ENCODE data around the gene CSNK1G2.

CSNK1G2 gene

DNA sequence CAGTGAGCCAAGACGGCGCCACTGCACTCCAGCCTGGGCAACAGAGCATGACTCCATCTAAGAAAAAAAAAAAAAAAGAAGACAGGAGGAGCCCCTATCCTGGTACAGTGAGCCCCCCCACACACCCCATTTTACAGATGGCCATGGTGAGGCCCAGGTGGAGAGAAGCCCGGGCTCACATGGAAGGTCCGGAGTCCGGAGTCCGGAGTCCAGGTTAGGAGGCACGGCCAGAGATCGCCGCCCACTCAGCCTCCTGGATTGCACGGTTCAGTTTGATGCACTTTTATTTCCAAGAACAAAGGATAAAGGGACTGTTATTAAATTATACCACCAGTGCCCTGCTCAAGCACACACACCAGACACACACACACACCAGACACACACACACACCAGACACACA is 85.8 kb downstream of the CSNK1G2 start:
- no peak for DNase-seq

DNA sequence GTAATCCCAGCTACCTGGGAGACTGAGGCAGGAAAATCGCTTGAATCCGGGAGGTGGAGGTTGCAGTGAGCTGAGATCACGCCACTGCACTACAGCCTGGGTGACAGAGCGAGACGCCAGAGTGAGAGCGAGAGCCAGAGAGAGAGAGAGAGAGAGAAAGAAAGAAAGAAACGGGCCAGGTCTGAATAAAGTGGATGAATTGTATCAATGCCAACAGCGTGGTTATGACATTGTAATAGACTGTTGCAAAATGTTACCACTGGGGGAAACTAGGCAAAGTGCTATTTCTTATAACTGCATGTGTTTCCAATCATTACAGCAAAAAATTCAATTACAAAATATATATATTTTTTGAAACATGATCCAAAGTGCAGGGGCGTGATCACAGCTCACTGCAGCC is 86.4 kb downstream of the CSNK1G2 start:
- no peak for DNase-seq

Data from CD4-positive, alpha-beta T cell treated with Interleukin-4 for 1 hour (primary cell).